WTC11 (cell line): Measurements from ENCODE around the gene SYT8. TPM values are rescaled to one million over a fixed set of nuclear protein-coding genes. Genes with fewer than 3 reads are reported as not detected.

ENCODE experiments used
- ATAC-seq: fragments of 200-7000 bp; cut with Tn5 transposase; 2 replicates; pipeline ENCODE4 v1.10.0; 2021; ENCODE audit warnings: mild to moderate bottlenecking, moderate library complexity
- CTCF ChIA-PET: fragments of 300-600 bp; sonication (Branson Sonifier 250); formaldehyde crosslinking; loops from one replicate; lab custom pipeline; 2021; ENCODE audit warnings: antibody characterized with exemption; lab: Charles Lee
- POLR2A ChIA-PET: fragments of 350-600 bp; sonication (Branson Sonifier 250); formaldehyde crosslinking; loops from one replicate; lab custom pipeline; 2021; ENCODE audit warnings: antibody characterized with exemption; lab: Charles Lee
- DNase-seq: peaks from one replicate; pipeline ENCODE4 v3.0.0; 2021; ENCODE audit warnings: low spot score
- H3K27ac Mint-ChIP-seq: 2 replicates; pipeline ENCODE4 v1.8.0; 2021; ENCODE audit warnings: mixed read lengths
- H3K27me3 Mint-ChIP-seq: 2 replicates; pipeline ENCODE4 v1.8.0; 2021; ENCODE audit warnings: low read depth, mild to moderate bottlenecking, moderate library complexity, mixed read lengths
- H3K36me3 Mint-ChIP-seq: 2 replicates; pipeline ENCODE4 v1.8.0; 2021; ENCODE audit warnings: mixed read lengths
- H3K4me1 Mint-ChIP-seq: 2 replicates; pipeline ENCODE4 v1.8.0; 2022; ENCODE audit warnings: mixed read lengths
- H3K4me3 Mint-ChIP-seq: 2 replicates; pipeline ENCODE4 v1.8.0; 2021; ENCODE audit warnings: mild to moderate bottlenecking, moderate library complexity, mixed read lengths
- H3K9me3 Mint-ChIP-seq: 2 replicates; pipeline ENCODE4 v1.8.0; 2021; ENCODE audit warnings: mixed read lengths
- CREM ChIP-seq: sonication (generic); formaldehyde crosslinking; IDR thresholded peaks from 2 replicates; pipeline ENCODE4 v1.8.1; 2022; ENCODE audit warnings: mild to moderate bottlenecking, missing genetic modification reagents, moderate library complexity
- FOXK1 ChIP-seq: sonication (generic); formaldehyde crosslinking; IDR thresholded peaks from 2 replicates; pipeline ENCODE4 v1.8.0; 2022; ENCODE audit warnings: mild to moderate bottlenecking, moderate library complexity, missing genetic modification reagents
- GRHL2 ChIP-seq: fragments of 250-450 bp; sonication (Bioruptor Pico); IDR thresholded peaks from 2 replicates; pipeline ENCODE4 v1.8.0; 2022; ENCODE audit warnings: mild to moderate bottlenecking, moderate library complexity; ENCODE audit not compliant: insufficient replicate concordance, severe bottlenecking
- JAZF1 ChIP-seq: fragments of 250-450 bp; sonication (Bioruptor Pico); IDR thresholded peaks from 2 replicates; pipeline ENCODE4 v1.9.0; 2021; ENCODE audit warnings: moderate library complexity, mild to moderate bottlenecking, inconsistent platforms
- JUN ChIP-seq: sonication (generic); formaldehyde crosslinking; IDR thresholded peaks from 2 replicates; pipeline ENCODE4 v1.8.0; 2023; ENCODE audit warnings: mild to moderate bottlenecking, missing genetic modification reagents
- NFE2L1 ChIP-seq: sonication (generic); formaldehyde crosslinking; IDR thresholded peaks from 2 replicates; pipeline ENCODE4 v1.8.1; 2023; ENCODE audit warnings: missing genetic modification reagents
- NR3C1 ChIP-seq: sonication (generic); formaldehyde crosslinking; conservative IDR thresholded peaks from 2 replicates; pipeline ENCODE4 v1.8.1; 2023; ENCODE audit warnings: low read depth, mild to moderate bottlenecking, missing genetic modification reagents
- SMAD3 ChIP-seq: sonication (generic); formaldehyde crosslinking; IDR thresholded peaks from 2 replicates; pipeline ENCODE4 v1.8.0; 2022; ENCODE audit warnings: missing genetic modification reagents, mild to moderate bottlenecking, borderline replicate concordance
- TEAD1 ChIP-seq: sonication (generic); formaldehyde crosslinking; IDR thresholded peaks from 2 replicates; pipeline ENCODE4 v1.8.0; 2022; ENCODE audit warnings: mild to moderate bottlenecking, missing genetic modification reagents
- ZNF138 ChIP-seq: sonication (generic); formaldehyde crosslinking; conservative IDR thresholded peaks from 2 replicates; pipeline ENCODE4 v1.8.1; 2022; ENCODE audit warnings: mild to moderate bottlenecking, moderate library complexity, missing genetic modification reagents
- ZNF396 ChIP-seq: fragments of 250-450 bp; sonication (Bioruptor Pico); IDR thresholded peaks from 2 replicates; pipeline ENCODE4 v1.8.0; 2021; ENCODE audit warnings: mild to moderate bottlenecking, moderate library complexity, borderline replicate concordance
- total RNA-seq: library from RNA; stranded (reverse); gene quantifications from 3 replicates; pipeline ENCODE4 v1.2.3, GENCODE V29; 2021
- TF ChIP-seq, protein P1 (sequence below): sonication (generic); formaldehyde crosslinking; IDR thresholded peaks from 2 replicates; pipeline ENCODE4 v1.8.1; 2023; ENCODE audit warnings: mild to moderate bottlenecking, missing genetic modification reagents, borderline replicate concordance
- TF ChIP-seq, protein P2 (sequence below): sonication (generic); formaldehyde crosslinking; IDR thresholded peaks from 2 replicates; pipeline ENCODE4 v1.8.0; 2022; ENCODE audit warnings: mild to moderate bottlenecking, missing genetic modification reagents
- TF ChIP-seq, protein P3 (sequence below): sonication (generic); formaldehyde crosslinking; IDR thresholded peaks from 2 replicates; pipeline ENCODE4 v1.8.0; 2022; ENCODE audit warnings: missing genetic modification reagents
- TF ChIP-seq, protein P4 (sequence below): sonication (generic); formaldehyde crosslinking; IDR thresholded peaks from 2 replicates; pipeline ENCODE4 v1.8.1; 2023; ENCODE audit warnings: mild to moderate bottlenecking, missing genetic modification reagents
- TF ChIP-seq, protein P5 (sequence below): sonication (generic); formaldehyde crosslinking; IDR thresholded peaks from 2 replicates; pipeline ENCODE4 v1.8.1; 2022; ENCODE audit warnings: low read depth, missing genetic modification reagents, borderline replicate concordance
- TF ChIP-seq, protein P6 (sequence below): sonication (generic); formaldehyde crosslinking; IDR thresholded peaks from 2 replicates; pipeline ENCODE4 v1.8.1; 2023; ENCODE audit warnings: mild to moderate bottlenecking, missing genetic modification reagents, moderate library complexity

The SYT8 gene
- total RNA-seq, 1 experiment from 2014 or later = 0.37 TPM

DNA sequence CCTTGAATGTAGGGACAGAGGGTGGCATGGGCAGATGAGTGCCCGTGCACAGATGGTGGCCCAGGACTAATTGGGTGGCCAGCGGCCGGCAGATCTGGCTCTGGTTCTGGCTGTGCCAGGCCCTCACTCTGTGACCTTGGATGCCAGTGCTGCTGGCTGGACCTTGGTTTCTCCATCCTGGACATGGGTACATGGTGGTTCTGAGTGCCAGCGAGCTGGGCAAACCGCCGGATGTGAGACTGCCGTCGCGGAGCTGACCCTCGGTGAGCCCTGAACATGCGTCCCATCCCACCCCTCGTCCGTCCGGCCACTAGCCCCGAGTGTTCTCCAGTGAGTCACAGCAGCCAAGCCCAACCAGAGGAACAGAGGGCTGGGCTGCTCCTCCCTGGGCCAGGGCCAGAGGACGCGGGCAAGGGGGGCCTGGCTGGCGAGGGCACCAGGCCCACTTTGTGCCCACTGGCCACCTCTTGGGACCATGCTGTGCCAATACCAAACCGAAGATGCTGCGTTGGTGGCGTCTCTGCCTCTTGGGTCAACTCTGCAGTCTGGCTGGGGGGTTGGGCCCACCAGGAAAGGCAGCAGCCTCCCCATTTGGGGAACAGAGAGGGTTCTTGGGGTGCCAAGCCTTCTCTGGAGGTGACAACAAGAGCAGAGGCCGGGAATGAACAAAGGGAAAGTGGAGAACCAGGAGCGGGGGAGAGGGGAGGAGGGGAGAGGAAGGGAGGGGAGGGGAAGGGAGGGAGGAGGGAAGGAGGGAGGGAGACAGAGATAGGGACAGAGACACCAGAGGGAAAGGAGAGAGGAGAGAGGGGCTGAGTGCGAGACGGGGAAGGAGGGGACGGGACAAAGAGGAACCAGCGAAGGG is 28.8 kb downstream of the SYT8 start (continued):
- TF ChIP-seq, protein P1, sequence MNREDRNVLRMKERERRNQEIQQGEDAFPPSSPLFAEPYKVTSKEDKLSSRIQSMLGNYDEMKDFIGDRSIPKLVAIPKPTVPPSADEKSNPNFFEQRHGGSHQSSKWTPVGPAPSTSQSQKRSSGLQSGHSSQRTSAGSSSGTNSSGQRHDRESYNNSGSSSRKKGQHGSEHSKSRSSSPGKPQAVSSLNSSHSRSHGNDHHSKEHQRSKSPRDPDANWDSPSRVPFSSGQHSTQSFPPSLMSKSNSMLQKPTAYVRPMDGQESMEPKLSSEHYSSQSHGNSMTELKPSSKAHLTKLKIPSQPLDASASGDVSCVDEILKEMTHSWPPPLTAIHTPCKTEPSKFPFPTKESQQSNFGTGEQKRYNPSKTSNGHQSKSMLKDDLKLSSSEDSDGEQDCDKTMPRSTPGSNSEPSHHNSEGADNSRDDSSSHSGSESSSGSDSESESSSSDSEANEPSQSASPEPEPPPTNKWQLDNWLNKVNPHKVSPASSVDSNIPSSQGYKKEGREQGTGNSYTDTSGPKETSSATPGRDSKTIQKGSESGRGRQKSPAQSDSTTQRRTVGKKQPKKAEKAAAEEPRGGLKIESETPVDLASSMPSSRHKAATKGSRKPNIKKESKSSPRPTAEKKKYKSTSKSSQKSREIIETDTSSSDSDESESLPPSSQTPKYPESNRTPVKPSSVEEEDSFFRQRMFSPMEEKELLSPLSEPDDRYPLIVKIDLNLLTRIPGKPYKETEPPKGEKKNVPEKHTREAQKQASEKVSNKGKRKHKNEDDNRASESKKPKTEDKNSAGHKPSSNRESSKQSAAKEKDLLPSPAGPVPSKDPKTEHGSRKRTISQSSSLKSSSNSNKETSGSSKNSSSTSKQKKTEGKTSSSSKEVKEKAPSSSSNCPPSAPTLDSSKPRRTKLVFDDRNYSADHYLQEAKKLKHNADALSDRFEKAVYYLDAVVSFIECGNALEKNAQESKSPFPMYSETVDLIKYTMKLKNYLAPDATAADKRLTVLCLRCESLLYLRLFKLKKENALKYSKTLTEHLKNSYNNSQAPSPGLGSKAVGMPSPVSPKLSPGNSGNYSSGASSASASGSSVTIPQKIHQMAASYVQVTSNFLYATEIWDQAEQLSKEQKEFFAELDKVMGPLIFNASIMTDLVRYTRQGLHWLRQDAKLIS = no peak
- TF ChIP-seq FOXK1 = no peak
- TF ChIP-seq, protein P2, sequence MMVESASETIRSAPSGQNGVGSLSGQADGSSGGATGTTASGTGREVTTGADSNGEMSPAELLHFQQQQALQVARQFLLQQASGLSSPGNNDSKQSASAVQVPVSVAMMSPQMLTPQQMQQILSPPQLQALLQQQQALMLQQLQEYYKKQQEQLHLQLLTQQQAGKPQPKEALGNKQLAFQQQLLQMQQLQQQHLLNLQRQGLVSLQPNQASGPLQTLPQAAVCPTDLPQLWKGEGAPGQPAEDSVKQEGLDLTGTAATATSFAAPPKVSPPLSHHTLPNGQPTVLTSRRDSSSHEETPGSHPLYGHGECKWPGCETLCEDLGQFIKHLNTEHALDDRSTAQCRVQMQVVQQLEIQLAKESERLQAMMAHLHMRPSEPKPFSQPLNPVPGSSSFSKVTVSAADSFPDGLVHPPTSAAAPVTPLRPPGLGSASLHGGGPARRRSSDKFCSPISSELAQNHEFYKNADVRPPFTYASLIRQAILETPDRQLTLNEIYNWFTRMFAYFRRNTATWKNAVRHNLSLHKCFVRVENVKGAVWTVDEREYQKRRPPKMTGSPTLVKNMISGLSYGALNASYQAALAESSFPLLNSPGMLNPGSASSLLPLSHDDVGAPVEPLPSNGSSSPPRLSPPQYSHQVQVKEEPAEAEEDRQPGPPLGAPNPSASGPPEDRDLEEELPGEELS = no peak

DNA sequence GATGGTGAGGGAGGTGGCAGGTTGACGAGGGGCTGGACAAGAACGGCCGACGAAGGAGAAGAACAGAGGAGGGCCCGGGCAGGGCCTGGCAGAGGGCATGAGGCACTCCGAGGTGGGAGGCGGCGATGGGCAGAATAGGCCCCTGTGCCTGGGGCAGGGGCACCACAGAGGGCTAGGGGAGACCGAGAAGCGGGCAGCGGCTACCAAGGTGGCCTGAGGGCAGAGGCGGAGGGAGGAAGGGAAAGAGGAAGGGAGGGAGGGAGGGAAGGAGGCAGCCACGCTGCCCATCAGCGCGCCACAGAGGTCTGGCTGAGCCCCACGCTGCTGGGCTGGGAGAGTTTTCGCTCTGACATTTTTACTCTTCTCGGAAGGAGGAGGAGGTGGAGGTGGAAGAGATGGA is 29.4 kb downstream of the SYT8 start:
- Mint-ChIP-seq H3K4me1 (no peaks in the 10 kb centered on the region; the same call in 1 of the 2 replicates), H3K27ac (no peak overlapping the region), H3K4me3 (no peak overlapping the region), H3K36me3 (no peaks in the 10 kb centered on the region), H3K27me3 (no peaks in the 10 kb centered on the region), H3K9me3 (no peaks in the 10 kb centered on the region)
- POLR2A ChIA-PET = no interaction called here
- CTCF ChIA-PET = interaction anchor here (1.4 kb wide), 1 partner anchor 292 kb away, joined by 3 read pairs; no protein-coding TSS in a partner anchor
- DNase-seq = no peak
- ATAC-seq = no peak
- TF ChIP-seq, protein P3, sequence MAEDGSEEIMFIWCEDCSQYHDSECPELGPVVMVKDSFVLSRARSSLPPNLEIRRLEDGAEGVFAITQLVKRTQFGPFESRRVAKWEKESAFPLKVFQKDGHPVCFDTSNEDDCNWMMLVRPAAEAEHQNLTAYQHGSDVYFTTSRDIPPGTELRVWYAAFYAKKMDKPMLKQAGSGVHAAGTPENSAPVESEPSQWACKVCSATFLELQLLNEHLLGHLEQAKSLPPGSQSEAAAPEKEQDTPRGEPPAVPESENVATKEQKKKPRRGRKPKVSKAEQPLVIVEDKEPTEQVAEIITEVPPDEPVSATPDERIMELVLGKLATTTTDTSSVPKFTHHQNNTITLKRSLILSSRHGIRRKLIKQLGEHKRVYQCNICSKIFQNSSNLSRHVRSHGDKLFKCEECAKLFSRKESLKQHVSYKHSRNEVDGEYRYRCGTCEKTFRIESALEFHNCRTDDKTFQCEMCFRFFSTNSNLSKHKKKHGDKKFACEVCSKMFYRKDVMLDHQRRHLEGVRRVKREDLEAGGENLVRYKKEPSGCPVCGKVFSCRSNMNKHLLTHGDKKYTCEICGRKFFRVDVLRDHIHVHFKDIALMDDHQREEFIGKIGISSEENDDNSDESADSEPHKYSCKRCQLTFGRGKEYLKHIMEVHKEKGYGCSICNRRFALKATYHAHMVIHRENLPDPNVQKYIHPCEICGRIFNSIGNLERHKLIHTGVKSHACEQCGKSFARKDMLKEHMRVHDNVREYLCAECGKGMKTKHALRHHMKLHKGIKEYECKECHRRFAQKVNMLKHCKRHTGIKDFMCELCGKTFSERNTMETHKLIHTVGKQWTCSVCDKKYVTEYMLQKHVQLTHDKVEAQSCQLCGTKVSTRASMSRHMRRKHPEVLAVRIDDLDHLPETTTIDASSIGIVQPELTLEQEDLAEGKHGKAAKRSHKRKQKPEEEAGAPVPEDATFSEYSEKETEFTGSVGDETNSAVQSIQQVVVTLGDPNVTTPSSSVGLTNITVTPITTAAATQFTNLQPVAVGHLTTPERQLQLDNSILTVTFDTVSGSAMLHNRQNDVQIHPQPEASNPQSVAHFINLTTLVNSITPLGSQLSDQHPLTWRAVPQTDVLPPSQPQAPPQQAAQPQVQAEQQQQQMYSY = no peak
- TF ChIP-seq, protein P1 = no peak
- no peak for TF ChIP-seq NFE2L1 (CRISPR knock-in tag)
- no peak for TF ChIP-seq NR3C1 (CRISPR knock-in tag)
- no peak for TF ChIP-seq CREM (CRISPR knock-in tag)
- TF ChIP-seq JAZF1 (CRISPR knock-in tag) = no peak
- no peak for TF ChIP-seq GRHL2 (CRISPR knock-in tag)
- TF ChIP-seq JUN (CRISPR knock-in tag) = no peak
- no peak for TF ChIP-seq ZNF396
- TF ChIP-seq, protein P4, sequence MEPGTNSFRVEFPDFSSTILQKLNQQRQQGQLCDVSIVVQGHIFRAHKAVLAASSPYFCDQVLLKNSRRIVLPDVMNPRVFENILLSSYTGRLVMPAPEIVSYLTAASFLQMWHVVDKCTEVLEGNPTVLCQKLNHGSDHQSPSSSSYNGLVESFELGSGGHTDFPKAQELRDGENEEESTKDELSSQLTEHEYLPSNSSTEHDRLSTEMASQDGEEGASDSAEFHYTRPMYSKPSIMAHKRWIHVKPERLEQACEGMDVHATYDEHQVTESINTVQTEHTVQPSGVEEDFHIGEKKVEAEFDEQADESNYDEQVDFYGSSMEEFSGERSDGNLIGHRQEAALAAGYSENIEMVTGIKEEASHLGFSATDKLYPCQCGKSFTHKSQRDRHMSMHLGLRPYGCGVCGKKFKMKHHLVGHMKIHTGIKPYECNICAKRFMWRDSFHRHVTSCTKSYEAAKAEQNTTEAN (CRISPR knock-in tag) = no peak
- TF ChIP-seq, protein P5, sequence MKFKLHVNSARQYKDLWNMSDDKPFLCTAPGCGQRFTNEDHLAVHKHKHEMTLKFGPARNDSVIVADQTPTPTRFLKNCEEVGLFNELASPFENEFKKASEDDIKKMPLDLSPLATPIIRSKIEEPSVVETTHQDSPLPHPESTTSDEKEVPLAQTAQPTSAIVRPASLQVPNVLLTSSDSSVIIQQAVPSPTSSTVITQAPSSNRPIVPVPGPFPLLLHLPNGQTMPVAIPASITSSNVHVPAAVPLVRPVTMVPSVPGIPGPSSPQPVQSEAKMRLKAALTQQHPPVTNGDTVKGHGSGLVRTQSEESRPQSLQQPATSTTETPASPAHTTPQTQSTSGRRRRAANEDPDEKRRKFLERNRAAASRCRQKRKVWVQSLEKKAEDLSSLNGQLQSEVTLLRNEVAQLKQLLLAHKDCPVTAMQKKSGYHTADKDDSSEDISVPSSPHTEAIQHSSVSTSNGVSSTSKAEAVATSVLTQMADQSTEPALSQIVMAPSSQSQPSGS (CRISPR knock-in tag) = no peak
- no peak for TF ChIP-seq ZNF138
- TF ChIP-seq SMAD3 (CRISPR knock-in tag) = no peak
- TF ChIP-seq TEAD1 (CRISPR knock-in tag) = no peak
- TF ChIP-seq, protein P6, sequence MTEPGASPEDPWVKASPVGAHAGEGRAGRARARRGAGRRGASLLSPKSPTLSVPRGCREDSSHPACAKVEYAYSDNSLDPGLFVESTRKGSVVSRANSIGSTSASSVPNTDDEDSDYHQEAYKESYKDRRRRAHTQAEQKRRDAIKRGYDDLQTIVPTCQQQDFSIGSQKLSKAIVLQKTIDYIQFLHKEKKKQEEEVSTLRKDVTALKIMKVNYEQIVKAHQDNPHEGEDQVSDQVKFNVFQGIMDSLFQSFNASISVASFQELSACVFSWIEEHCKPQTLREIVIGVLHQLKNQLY (CRISPR knock-in tag) = no peak
